Lung (tissue), 12 donors: ENCODE measurements around the gene PMAIP1. TPM values are rescaled to one million over a fixed set of nuclear protein-coding genes. Genes with fewer than 3 reads are reported as not detected.

ENCODE experiments used
- ATAC-seq: fragments of 200-7000 bp; cut with Tn5 transposase; one replicate; pipeline ENCODE4 v1.9.1; 2020; ENCODE audit warnings: moderate number of reproducible peaks; ENCODE audit not compliant: insufficient read depth, low FRiP score
- DNase-seq, 3 donors: peaks; one replicate each; pipeline ENCODE4 v3.0.0-alpha.2; 2013 to 2017
- H3K27ac ChIP-seq, 2 donors: one replicate each; pipeline ENCODE4 v1.5.1; 2013; ENCODE audit warnings: mild to moderate bottlenecking in 2 of 2, moderate library complexity in 2 of 2, control low read depth in 1 of 2, inconsistent platforms in 1 of 2, low read depth in 1 of 2, low read length in 1 of 2
- H3K27me3 ChIP-seq, 3 donors: one replicate each; pipeline ENCODE4 v1.5.1; 2013; ENCODE audit warnings: low read length in 2 of 3; ENCODE audit not compliant: control insufficient read depth in 3 of 3, insufficient read depth in 3 of 3
- H3K36me3 ChIP-seq, 4 donors: one replicate each; pipeline ENCODE4 v1.5.1; 2013; ENCODE audit warnings: low read length in 4 of 4, mild to moderate bottlenecking in 1 of 4, moderate library complexity in 1 of 4; ENCODE audit not compliant: control insufficient read depth in 4 of 4, insufficient read depth in 4 of 4
- H3K4me1 ChIP-seq, 5 donors: one replicate each; pipeline ENCODE4 v1.5.1; 2013; ENCODE audit warnings: low read length in 5 of 5, mild to moderate bottlenecking in 2 of 5, moderate library complexity in 1 of 5; ENCODE audit not compliant: control insufficient read depth in 5 of 5, insufficient read depth in 5 of 5
- H3K4me3 ChIP-seq: one replicate; pipeline ENCODE4 v1.5.1; 2013; ENCODE audit warnings: mild to moderate bottlenecking, control low read depth, moderate library complexity
- H3K9ac ChIP-seq, 2 donors: one replicate each; pipeline ENCODE4 v1.5.1; 2013; ENCODE audit warnings: low read length in 2 of 2, control low read depth in 1 of 2; ENCODE audit not compliant: insufficient read depth in 1 of 2
- H3K9me3 ChIP-seq, 4 donors: one replicate each; pipeline ENCODE4 v1.5.1; 2013; ENCODE audit warnings: low read length in 3 of 4, mild to moderate bottlenecking in 1 of 4, moderate library complexity in 1 of 4; ENCODE audit not compliant: control insufficient read depth in 4 of 4, insufficient read depth in 3 of 4
- WGBS, 2 donors: extraction: QIAGEN DNeasy Blood & Tissue Kit; methylation state at CpG; one replicate each; pipeline ENCODE4 v1.1.7; 2013; 5-methylcytosine and 5-hydroxymethylcytosine counted together
- polyA plus RNA-seq, 2 donors: library from polyadenylated mRNA; stranded (reverse); fragments of 200-250 nt; gene quantifications; one replicate each; pipeline ENCODE4 v1.2.1, GENCODE V29; 2013
- total RNA-seq, 2 donors: library from RNA; depleted of rRNA in 1 of 2; stranded (reverse); fragments of >200 nt in 1 of 2; gene quantifications; one replicate each; pipeline ENCODE4 v1.2.1, GENCODE V29; 2014 to 2021
- TF ChIP-seq, protein P1 (sequence below): IDR thresholded peaks from 2 replicates; pipeline ENCODE4 v1.5.1; 2012; ENCODE audit warnings: mild to moderate bottlenecking; ENCODE audit errors: control extremely low read depth, extremely low read depth
- donor health status: control.
- donor health status: control.
- donor health status: Bipolar disorder and iron deficiency.
- donor health status: healthy.
- donor health status: DM: yes; HTN: yes; CAD: no.

The PMAIP1 gene
- total and polyA plus RNA-seq, 4 donors: 2.4 to 9.4 (median 4.7) TPM

DNA sequence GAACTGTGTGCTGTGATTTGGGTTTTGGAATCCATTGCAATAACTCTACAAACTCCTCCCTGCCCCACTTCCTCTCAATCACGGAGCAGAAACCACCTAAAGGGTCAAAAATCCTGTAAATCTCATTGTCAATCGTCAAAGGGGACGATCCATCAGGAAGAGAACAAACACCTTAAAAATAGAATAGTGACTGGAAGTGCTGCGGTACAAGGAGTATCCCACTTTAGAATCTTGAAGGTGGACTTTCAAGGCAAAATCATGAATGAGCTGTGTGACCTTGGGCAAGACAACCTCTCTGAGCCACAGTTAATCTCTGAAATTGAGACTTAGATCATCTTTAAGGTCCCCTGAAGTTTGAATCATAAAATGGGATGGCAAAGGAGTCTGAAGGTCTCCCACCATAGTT, 5.9 kb downstream of the PMAIP1 start:
- no peak overlapping the region for H3K4me3 ChIP-seq
- no peaks in the 10 kb centered on the region for H3K9me3 ChIP-seq
- no peak overlapping the region for H3K27ac ChIP-seq
- WGBS, 2 donors: 64 to 65% methylated on average over 4 of the region's 4 CpGs
- peaks cover 0 to 52% (median 39%) of the 10 kb centered on the region in 3 donors for H3K27me3 ChIP-seq
- H3K9ac ChIP-seq: no peak overlapping the region
- ATAC-seq: no peak
- TF ChIP-seq, protein P1, sequence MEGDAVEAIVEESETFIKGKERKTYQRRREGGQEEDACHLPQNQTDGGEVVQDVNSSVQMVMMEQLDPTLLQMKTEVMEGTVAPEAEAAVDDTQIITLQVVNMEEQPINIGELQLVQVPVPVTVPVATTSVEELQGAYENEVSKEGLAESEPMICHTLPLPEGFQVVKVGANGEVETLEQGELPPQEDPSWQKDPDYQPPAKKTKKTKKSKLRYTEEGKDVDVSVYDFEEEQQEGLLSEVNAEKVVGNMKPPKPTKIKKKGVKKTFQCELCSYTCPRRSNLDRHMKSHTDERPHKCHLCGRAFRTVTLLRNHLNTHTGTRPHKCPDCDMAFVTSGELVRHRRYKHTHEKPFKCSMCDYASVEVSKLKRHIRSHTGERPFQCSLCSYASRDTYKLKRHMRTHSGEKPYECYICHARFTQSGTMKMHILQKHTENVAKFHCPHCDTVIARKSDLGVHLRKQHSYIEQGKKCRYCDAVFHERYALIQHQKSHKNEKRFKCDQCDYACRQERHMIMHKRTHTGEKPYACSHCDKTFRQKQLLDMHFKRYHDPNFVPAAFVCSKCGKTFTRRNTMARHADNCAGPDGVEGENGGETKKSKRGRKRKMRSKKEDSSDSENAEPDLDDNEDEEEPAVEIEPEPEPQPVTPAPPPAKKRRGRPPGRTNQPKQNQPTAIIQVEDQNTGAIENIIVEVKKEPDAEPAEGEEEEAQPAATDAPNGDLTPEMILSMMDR: no peak
- no peaks in the 10 kb centered on the region for H3K36me3 ChIP-seq
- H3K4me1 ChIP-seq: peaks cover 0 to 4% (median 2%) of the 10 kb centered on the region in 5 donors
- DNase-seq: no peak

DNA sequence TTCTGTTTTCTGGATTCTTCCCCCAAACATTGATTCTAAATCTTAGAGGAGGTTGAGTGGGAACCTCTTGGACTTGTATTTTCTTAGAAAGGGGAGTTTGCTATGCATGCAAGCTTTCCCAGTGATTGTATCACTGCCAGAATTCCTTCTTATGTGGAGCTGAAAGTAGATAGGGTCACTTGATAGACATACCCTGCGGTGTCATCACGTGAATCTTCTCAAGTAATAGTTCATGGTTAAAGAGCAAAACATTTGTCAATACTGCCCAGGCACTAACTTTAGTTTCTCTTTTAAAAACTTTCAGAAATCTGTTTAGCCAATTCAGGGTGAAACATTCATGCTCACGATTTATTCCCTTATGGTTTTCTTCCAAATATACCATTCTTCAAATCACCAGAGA, 6.4 kb downstream of the PMAIP1 start:
- H3K9ac ChIP-seq: no peak overlapping the region
- H3K27ac ChIP-seq: no peak overlapping the region
- peaks cover 0 to 47% (median 35%) of the 10 kb centered on the region in 3 donors for H3K27me3 ChIP-seq
- H3K9me3 ChIP-seq: no peaks in the 10 kb centered on the region
- WGBS, 2 donors: 82 to 91% methylated on average over 3 of the region's 3 CpGs
- no peak for ATAC-seq
- TF ChIP-seq, protein P1: no peak
- no peaks in the 10 kb centered on the region for H3K36me3 ChIP-seq
- no peak overlapping the region for H3K4me3 ChIP-seq
- no peak for DNase-seq
- H3K4me1 ChIP-seq: peaks cover 0 to 2% (median 0%) of the 10 kb centered on the region in 5 donors

DNA sequence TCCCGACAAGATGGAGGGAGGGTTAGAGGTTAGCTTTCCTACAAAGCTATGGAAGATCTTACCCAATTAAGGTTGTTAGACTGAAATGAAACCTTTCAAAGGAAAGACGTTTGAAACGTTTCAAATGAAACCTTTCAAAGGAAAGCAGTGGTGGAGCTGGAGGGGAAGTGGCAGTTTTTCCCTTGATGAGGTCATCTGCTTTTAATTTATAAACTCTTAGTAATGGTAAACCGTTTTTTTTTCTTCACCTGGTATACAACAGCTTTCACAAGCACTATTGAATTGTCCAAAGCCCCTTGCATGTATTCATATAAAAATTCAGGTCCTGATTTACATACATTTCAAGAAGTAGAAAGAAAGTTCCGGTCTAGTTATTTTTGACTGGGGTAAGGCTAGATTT, 7.4 kb downstream of the PMAIP1 start:
- no peak for ATAC-seq
- WGBS, 2 donors: 28 to 44% methylated on average over 5 of the region's 5 CpGs
- peaks cover 0 to 38% (median 26%) of the 10 kb centered on the region in 3 donors for H3K27me3 ChIP-seq
- no peaks in the 10 kb centered on the region for H3K9me3 ChIP-seq
- no peaks in the 10 kb centered on the region for H3K36me3 ChIP-seq
- H3K4me3 ChIP-seq: no peak overlapping the region
- peaks cover 0 to 2% (median 0%) of the 10 kb centered on the region in 5 donors for H3K4me1 ChIP-seq
- TF ChIP-seq, protein P1: no peak
- no peak overlapping the region for H3K9ac ChIP-seq
- H3K27ac ChIP-seq: no peak overlapping the region
- no peak for DNase-seq

DNA sequence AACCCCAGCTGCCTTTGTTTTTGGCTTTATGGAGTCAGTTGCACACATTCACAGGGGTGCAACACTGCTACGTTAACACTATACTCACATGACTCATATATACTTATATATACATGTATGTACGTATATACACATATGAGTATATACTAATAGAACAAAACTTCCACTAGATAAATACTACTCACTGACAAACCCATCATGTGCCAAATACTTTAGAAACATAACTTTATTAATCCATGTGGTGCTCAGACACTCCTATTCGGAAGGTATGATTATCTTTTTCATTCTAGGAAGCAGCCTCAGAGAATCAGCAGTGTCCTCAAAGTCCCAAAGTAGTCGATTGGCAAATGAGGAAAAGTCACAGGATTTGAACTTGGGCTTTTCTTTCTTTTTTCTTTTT, 7.9 kb downstream of the PMAIP1 start:
- TF ChIP-seq, protein P1: no peak
- Histone ChIP-seq H3K36me3 (no peaks in the 10 kb centered on the region), H3K9ac (no peak overlapping the region), H3K4me1 (peaks cover 0 to 2% (median 0%) of the 10 kb centered on the region in 5 donors), H3K27me3 (peaks cover 0 to 34% (median 21%) of the 10 kb centered on the region in 3 donors), H3K27ac (no peak overlapping the region), H3K9me3 (peaks cover 0 to under 1% (median 0%) of the 10 kb centered on the region in 4 donors), H3K4me3 (no peak overlapping the region)
- ATAC-seq (no peak), DNase-seq (no peak)
- 91 to 92% methylated on average over 4 of the region's 4 CpGs for WGBS, 2 donors
